ENCODE results near the gene TRAK2. TPM values are rescaled to one million over a fixed set of nuclear protein-coding genes. Genes with fewer than 3 reads are reported as not detected.
"Not testable (repeated sequence)": the region's sequence is repeated elsewhere in the genome, so short reads cannot be mapped to it uniquely, and the experiment has no call there.

TRAK2 gene
- total RNA-seq, 2 donors from 2014 or later: 96.6 to 124 TPM

- intact Hi-C loops (cut with DNase I): loop anchor here in 1 of 2 donors (5.0 kb wide), 1 partner anchor 46 kb away; no protein-coding TSS in a partner anchor
Measured at GRCh38 chr2:201452922-201453643, 1.8 kb upstream of the TRAK2 start.

GRCh38 chr2:201452058-201452921 is 1.0 kb upstream of the TRAK2 start:
- intact Hi-C loops (cut with DNase I): loop anchor here in 1 of 2 donors (5.0 kb wide), 1 partner anchor 45 kb away; no protein-coding TSS in a partner anchor
- no peak for DNase-seq (ENCODE audit: low spot score)

More at GRCh38 chr2:201452922-201453643, 1.8 kb upstream of the TRAK2 start:
- no peak for DNase-seq (ENCODE audit: low spot score)

GRCh38 chr2:201450954-201451291 is 335 bp downstream of the TRAK2 start:
- intact Hi-C loops (cut with DNase I): loop anchor here in 1 of 2 donors (5.0 kb wide), 1 partner anchor 44 kb away; no protein-coding TSS in a partner anchor
- DNase-seq (ENCODE audit: low spot score): no peak

- intact Hi-C loops (cut with DNase I): no loop called here
Measured at GRCh38 chr2:201448701-201449100, 2.6 kb downstream of the TRAK2 start.

GRCh38 chr2:201448061-201448460 is 3.2 kb downstream of the TRAK2 start:
- intact Hi-C loops (cut with DNase I): no loop called here
- no peak for DNase-seq (ENCODE audit: low spot score)

More at GRCh38 chr2:201448701-201449100, 2.6 kb downstream of the TRAK2 start:
- no peak for DNase-seq (ENCODE audit: low spot score)

GRCh38 chr2:201447086-201447485 is 4.2 kb downstream of the TRAK2 start:
- intact Hi-C loops (cut with DNase I): no loop called here
- DNase-seq (ENCODE audit: low spot score): no peak

- intact Hi-C loops (cut with DNase I): no loop called here
Measured at GRCh38 chr2:201444746-201445465, 6.4 kb downstream of the TRAK2 start.

GRCh38 chr2:201441409-201441808 is 9.8 kb downstream of the TRAK2 start:
- intact Hi-C loops (cut with DNase I): no loop called here
- no peak for DNase-seq (ENCODE audit: low spot score)

More at GRCh38 chr2:201444746-201445465, 6.4 kb downstream of the TRAK2 start:
- DNase-seq (ENCODE audit: low spot score): no peak

GRCh38 chr2:201440182-201440581 is 11.1 kb downstream of the TRAK2 start:
- no peak for DNase-seq (ENCODE audit: low spot score)
- intact Hi-C loops (cut with DNase I): no loop called here

- intact Hi-C loops (cut with DNase I); DNase-seq (ENCODE audit: low spot score): not testable (repeated sequence)
Measured at GRCh38 chr2:201439336-201439922, 11.8 kb downstream of the TRAK2 start.

GRCh38 chr2:201436141-201436540 is 15.1 kb downstream of the TRAK2 start:
- DNase-seq (ENCODE audit: low spot score): no peak
- intact Hi-C loops (cut with DNase I): no loop called here

GRCh38 chr2:201433394-201433995 is 17.8 kb downstream of the TRAK2 start:
- intact Hi-C loops (cut with DNase I): no loop called here
- DNase-seq (ENCODE audit: low spot score): no peak

GRCh38 chr2:201432621-201433393 is 18.5 kb downstream of the TRAK2 start:
- intact Hi-C loops (cut with DNase I): no loop called here
- DNase-seq (ENCODE audit: low spot score): no peak

GRCh38 chr2:201432038-201432620 is 19.1 kb downstream of the TRAK2 start:
- no peak for DNase-seq (ENCODE audit: low spot score)
- intact Hi-C loops (cut with DNase I): no loop called here

GRCh38 chr2:201430839-201431238 is 20.4 kb downstream of the TRAK2 start:
- intact Hi-C loops (cut with DNase I): no loop called here
- DNase-seq (ENCODE audit: low spot score): no peak

GRCh38 chr2:201430322-201430721 is 20.9 kb downstream of the TRAK2 start:
- intact Hi-C loops (cut with DNase I); DNase-seq (ENCODE audit: low spot score): not testable (repeated sequence)

- DNase-seq (ENCODE audit: low spot score); intact Hi-C loops (cut with DNase I): not testable (repeated sequence)
Measured at GRCh38 chr2:201429835-201430234, 21.4 kb downstream of the TRAK2 start.

- intact Hi-C loops (cut with DNase I); DNase-seq (ENCODE audit: low spot score): not testable (repeated sequence)
Measured at GRCh38 chr2:201428366-201428765, 22.9 kb downstream of the TRAK2 start.

Data from posterior vena cava (tissue), 2 donors.